ENCODE data around the gene FEM1B.

FEM1B gene

GRCh38 chr15:68259883-68260282 is 17.7 kb upstream of the FEM1B start:
- DNase-seq (ENCODE audit: low spot score): no peak

GRCh38 chr15:68261241-68261640 is 16.3 kb upstream of the FEM1B start:
- no peak for DNase-seq (ENCODE audit: low spot score)

GRCh38 chr15:68261980-68262379 is 15.6 kb upstream of the FEM1B start:
- no peak for DNase-seq (ENCODE audit: low spot score)

- no peak for DNase-seq (ENCODE audit: low spot score)
Measured at GRCh38 chr15:68262514-68263356, 14.8 kb upstream of the FEM1B start.

- DNase-seq (ENCODE audit: low spot score): no peak
Measured at GRCh38 chr15:68264282-68264681, 13.3 kb upstream of the FEM1B start.

- no peak for DNase-seq (ENCODE audit: low spot score)
Measured at GRCh38 chr15:68265081-68265480, 12.5 kb upstream of the FEM1B start.

- DNase-seq (ENCODE audit: low spot score): no peak
Measured at GRCh38 chr15:68265674-68266073, 11.9 kb upstream of the FEM1B start.

GRCh38 chr15:68268405-68268804 is 9.1 kb upstream of the FEM1B start:
- DNase-seq (ENCODE audit: low spot score): no peak

- DNase-seq (ENCODE audit: low spot score): peak; percentile 61
Measured at GRCh38 chr15:68271854-68272471, 5.6 kb upstream of the FEM1B start.

- no peak for DNase-seq (ENCODE audit: low spot score)
Measured at GRCh38 chr15:68272721-68273271, 4.7 kb upstream of the FEM1B start.

- no peak for DNase-seq (ENCODE audit: low spot score)
Measured at GRCh38 chr15:68274201-68274848, 3.2 kb upstream of the FEM1B start.

- no peak for DNase-seq (ENCODE audit: low spot score)
Measured at GRCh38 chr15:68275165-68275746, 2.3 kb upstream of the FEM1B start.

- DNase-seq (ENCODE audit: low spot score): peak; percentile 60
Measured at GRCh38 chr15:68276668-68277067, 877 bp upstream of the FEM1B start.

GRCh38 chr15:68277131-68277602 is 378 bp upstream of the FEM1B start:
- DNase-seq (ENCODE audit: low spot score): peak; percentile 72

GRCh38 chr15:68278345-68278594 is 725 bp downstream of the FEM1B start:
- no peak for DNase-seq (ENCODE audit: low spot score)

- DNase-seq (ENCODE audit: low spot score): no peak
Measured at GRCh38 chr15:68278595-68279405, 1.3 kb downstream of the FEM1B start.

GRCh38 chr15:68279779-68280753 is 2.5 kb downstream of the FEM1B start:
- no peak for DNase-seq (ENCODE audit: low spot score)

- no peak for DNase-seq (ENCODE audit: low spot score)
Measured at GRCh38 chr15:68281008-68281407, 3.5 kb downstream of the FEM1B start.

GRCh38 chr15:68283401-68283800 is 5.9 kb downstream of the FEM1B start:
- no peak for DNase-seq (ENCODE audit: low spot score)

- no peak for DNase-seq (ENCODE audit: low spot score)
Measured at GRCh38 chr15:68284616-68285258, 7.2 kb downstream of the FEM1B start.

Data from pons (tissue), 1 donor.